CD4-positive, alpha-beta T cell treated with Interferon alpha-2 for 1 hour (primary cell): ENCODE data around the gene CEP135.
"Not testable (repeated sequence)": the region's sequence is repeated elsewhere in the genome, so short reads cannot be mapped to it uniquely, and the experiment has no call there.

ENCODE experiments used
- DNase-seq, 2 donors: peaks; one replicate each; pipeline ENCODE4 v3.0.0-alpha.2; 2020 to 2022

CEP135 gene

DNA sequence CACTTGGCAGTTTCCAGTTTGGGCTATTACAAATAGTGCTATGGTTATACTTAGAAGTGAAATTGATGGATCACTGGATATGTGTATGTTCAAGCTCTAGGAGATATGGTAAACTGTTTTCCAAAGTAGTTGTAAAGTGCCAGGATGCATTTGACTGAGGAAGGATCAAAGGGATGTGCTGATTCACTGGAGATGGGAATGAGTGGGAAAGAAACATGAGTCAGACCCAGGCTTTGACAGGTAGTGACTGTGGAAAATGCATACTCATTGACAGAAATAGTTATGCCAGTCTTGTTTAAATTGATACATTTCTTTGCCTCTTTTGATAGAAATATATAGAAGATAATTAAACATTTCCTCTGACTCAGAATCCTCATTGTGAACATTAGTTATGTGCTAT, 77.9 kb downstream of the CEP135 start:
- DNase-seq = no peak

DNA sequence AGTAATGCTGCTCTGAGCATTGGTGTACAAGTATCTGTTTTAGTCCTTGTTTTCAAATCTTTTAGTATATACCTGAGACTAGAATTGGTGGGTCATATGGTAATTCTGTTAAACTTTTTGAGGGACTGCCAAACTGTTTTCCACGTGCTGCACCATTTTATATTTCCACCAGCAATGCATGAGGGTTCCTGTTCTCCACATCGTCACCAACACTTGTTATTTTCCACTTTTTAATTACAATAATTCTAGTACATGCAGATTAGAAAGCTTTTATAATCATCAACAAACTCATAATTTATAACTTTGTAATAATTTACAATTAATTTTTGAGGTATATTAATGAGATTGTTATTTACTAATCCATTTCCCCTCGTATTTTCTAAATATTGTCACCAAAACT, 79.4 kb downstream of the CEP135 start:
- no peak for DNase-seq

DNA sequence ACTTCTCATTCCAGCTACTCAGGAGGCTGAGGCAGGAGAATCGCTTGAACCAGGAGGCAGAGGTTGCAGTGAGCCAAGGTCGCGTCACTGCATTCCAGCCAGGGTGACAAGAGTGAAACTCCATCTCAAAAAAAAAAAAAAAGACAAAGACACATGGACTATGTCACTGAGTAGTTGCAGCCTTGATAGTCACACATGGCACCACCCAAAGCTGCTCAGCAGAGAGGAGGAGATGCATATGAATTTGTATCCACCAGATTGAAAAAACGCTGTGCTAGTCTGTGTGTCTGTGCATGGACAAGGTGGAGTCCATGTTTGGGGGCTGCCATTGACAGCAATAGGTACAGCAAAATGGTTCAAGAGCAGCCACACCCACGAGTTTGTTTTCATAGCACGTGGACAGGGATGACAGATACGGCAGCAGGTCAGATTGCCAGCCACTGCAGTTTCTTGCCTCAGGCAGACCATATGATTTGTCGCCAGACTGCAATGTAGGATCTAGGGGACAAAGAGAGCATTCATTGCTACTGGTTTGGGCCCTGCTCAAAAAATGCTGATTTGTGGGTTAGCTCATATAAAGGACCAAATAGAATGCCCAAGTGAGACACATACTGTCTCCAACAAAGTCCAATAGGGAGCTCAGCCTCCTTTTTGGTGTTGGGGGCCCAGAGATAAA, 89.9 kb downstream of the CEP135 start:
- no peak for DNase-seq

DNA sequence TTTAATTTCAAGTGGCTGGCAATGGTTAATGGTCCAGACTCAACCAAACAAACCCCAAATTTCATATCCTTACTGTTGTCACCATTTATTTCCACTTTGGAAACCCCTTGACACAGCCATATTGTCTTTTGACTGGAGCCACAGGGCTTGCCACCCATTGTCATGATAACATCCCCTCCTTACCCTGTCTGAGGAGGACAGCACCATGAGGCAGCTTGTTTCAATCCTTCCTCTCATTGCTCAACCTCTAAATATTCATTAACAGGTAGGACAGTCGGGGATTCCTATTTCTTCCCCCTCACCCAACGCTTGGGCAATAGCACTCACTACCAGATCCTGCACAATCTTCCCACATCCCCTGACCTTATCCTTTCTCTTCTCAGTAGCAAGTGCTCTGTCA, 92.1 kb downstream of the CEP135 start:
- no peak for DNase-seq

DNA sequence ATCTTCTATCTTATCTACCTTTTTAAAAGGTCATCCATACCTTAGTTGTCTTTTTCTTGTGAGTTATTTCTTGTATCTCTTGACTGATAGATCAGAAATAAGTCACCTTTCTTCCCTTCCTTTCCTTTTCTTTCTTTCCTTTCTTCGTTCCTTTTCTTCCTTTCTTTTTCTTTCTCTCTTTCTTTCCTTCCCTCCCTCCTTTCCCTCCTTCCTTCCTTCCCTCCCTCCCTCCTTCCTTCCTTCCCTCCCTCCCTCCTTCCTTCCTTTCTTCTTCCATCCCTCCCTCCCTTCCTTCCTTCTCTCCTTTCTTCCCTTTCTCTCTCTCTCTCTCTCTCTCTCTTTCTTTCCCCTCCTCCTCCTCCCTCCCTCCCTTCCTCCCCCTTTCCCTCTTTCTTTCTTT, 93.5 kb downstream of the CEP135 start:
- no peak for DNase-seq

DNA sequence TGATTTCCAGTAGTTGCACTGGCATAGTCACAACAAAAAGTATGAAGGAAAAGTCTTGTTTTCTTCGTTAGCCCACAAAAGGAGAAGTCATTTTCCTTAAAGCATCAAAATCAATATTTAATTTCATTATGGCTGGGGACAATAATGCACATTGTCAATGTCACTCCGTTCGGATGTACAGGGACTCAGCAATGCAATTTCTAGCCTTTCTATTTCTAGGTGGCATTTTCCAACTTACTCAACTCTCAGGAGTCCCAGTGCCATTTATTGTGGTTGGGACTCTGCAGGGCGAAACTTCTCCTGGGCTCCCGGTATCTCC, 99.6 kb downstream of the CEP135 start:
- DNase-seq = no peak

DNA sequence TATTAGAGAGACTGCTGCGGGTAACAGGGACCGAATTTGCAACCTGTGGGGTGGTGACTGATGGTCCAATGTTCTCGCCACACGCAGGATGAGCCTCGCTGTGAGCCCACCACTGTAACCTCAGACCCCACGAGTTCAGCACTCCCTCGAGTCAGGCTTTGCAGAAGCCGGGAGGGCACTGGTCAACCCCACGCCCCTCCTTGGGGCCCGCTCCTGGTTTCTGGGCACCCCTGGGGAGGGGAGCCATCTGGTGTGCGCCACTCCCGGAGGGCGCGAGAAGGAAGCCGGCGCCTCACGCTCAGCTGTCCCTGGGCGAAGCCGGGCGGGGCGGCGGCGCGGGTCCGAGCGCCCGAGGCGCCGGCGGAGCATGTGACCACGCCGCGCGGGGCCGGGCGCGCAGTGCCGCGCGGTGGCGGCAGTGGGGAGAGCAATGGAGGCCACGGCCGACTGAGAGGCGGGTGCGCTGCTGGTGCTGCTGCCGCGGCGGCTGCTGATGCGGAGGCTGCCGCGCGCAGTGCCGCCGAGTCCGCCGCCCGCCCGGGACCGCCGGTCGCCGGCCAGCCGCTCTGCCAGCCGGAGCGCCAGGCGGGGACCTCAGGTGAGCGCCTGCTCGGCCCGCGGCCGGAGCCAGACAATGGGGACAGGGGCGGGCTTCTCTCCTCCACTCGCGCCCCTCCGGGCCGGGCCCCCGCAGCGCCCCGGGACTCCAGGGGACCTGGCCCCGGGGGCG, 100.1 kb downstream of the CEP135 start:
- peak; percentile 5 to 24 for DNase-seq

DNA sequence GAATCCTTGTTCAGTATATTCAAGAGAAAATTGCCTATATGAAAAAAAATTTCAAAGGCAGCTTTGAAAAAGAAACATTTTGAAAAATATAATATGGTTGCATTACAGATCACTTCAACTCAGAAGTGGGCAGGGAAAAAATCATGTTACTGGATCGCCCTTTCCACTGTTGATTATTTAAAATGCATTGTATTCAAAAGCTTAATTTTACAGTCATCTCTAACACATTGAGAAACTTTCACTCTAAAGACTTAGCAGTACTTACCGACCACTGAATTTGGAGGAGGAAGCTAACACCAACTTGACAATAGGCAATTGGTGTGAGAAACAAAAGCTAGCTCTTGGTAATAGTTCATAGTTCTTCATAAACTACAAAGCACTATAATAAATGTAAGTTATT, 101.9 kb downstream of the CEP135 start:
- DNase-seq = no peak

DNA sequence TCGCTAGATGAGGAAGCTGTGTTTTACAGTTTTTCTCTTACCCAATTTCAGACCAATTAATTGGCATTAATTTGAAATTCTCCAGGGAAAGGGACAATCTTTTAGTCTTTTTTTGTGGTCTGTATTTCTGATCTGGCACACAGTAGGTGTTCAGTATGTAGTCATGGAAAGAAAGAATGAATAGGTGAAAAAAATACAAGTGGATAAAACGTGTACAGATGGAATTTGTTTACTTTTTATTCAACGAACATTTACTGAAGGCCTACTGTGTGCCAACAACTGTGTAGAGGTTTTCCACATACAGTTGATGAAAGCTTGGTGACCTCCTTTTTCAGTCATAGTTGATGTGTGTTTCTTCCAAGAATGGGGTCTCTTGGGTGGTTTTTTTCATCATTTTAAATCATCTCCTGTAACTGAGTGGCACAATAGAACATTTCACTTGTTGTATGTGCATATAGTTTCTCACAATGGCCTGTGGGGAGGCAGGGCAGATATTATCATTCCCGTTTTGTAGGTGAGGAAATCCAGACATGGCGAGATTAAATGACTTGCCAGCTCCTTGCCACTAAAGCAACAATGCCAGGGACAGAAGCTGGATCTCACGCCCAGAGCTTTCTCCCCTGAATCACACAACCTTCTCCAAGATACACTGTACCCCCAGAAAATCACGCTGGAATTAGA, 102.4 kb downstream of the CEP135 start:
- DNase-seq = no peak

DNA sequence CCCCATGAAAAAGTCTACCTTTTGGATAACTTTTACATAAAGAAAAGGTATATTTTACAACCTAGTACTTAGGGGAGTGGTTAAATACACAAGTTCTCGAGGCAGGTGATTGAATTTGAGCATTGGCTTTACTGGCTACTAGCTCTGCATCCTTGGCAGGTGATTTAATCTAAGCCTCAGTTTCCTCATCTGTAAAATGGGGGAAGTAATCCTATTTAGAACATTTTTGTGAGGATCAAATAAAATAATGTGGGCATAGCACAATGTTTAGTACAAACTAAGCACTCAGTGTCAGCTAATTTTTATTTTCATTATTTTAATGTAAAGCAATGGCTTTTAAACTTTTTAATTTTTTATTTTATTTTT, 102.9 kb downstream of the CEP135 start:
- no peak for DNase-seq

DNA sequence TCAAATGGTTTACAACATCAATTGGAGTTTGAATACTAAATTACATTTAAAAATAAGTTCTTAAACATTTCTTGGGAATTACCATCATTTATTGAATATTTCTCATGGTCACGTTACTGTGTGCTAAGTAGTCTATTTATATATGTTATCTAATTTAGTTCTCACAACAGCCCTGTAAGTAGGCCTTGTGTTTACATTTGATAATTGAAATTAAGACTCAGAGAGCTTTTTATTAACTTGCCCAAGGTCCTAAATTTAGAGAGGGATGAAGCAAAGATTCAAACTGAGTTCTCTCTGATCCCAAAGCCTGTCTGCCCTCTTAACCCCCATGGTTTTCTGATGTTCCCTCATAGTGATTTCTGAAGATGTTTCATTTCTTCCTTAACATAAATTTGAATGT, 103.7 kb downstream of the CEP135 start:
- no peak for DNase-seq

DNA sequence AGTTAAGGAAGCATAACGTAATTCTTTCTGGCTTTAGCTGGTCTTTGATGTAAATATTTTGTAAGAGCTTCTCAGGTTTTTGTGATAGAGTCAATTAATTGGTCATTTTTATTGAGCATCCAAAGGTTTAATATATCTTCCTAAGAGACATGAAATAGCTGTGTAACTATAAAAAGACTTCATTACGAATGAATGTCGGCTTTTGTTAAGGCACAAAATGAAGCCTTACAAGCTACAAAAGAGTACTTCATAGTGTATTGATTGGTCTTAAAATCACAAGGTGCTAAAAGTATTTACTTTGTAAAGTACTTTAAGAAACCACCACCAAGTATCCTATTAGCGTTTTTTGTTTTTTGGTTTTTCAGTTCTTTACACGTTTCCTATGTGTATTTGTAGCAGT, 104.2 kb downstream of the CEP135 start:
- no peak for DNase-seq

DNA sequence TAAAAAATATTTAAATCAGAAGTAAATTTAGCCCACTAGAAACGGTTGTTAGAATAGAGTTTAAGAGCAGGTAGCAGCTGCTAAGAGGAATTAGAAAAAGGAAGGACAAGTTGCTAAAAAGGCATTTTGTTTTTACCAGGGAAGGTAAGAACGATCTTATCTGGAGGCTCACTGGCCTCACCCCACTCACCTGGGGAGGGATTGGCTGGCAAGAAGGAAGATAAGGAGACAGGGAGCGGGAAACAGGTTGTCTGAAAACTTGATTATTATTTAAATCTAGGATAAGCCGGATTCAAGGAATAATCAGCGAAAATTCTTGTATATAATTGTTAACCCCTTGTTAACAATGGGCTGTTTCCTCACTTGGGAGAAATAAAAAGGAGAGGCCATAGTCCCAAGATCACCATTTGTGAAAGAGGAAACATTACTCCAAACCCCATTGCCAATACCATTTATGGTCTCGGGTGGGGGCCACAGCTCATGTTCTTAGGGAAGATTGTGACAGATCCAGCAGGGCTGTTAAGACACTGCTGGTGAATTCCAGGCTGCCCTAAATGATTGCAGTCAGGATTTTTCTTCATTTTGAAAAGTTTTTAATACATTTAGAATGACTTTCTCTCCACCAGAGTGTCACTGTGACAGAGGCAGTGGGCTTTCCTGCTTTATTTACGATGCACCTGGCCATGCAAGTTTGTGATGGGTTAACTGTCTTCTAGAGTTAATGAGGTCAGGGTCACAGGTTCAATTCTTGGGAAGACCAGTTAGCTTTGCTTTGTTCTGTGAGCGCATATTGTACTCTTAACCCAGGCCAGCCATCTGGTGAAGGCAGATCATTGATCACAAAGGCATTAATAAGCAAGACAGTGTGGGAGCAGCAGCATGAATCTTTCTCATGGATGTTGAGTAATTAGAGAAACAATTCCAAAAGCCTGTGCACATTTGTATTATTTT, 106.6 kb downstream of the CEP135 start:
- DNase-seq = no peak

DNA sequence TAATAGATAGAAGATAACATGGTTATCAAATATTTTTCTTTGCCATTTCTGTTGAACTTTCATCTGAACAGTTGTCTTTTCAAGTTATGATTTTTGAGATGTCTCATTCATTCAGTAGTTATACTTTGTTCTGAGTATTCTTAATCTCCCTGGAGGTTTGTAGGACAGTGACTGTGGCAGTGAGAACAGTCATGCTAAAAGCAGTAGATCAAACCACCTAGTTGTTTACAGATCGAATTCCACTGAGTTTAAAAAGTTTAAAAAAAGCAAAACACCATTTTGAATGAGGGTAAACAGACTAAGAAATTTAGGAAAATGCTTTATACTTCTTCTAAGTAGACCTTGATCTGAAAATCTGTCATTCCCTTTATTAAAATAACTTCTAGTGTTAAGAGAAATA, 107.2 kb downstream of the CEP135 start:
- no peak for DNase-seq

DNA sequence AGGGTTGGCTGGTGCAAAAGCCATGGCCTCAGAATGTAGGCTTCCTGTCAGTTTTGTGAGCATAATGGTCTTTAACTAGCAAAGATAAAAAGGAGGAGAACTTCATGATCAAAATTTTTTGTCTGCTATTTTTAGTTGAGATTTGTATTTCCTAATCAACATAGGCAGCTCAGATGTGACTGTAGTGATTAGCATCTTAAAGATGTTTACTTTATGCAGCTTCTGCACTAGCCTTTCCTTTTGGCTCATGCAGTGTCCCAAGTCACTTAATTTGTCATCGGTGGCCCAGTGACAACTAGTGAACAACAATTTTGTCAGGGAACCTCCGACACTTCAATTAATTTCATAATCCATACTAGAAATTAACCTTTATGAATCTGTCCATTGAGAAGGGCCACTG, 109.8 kb downstream of the CEP135 start:
- DNase-seq = no peak

DNA sequence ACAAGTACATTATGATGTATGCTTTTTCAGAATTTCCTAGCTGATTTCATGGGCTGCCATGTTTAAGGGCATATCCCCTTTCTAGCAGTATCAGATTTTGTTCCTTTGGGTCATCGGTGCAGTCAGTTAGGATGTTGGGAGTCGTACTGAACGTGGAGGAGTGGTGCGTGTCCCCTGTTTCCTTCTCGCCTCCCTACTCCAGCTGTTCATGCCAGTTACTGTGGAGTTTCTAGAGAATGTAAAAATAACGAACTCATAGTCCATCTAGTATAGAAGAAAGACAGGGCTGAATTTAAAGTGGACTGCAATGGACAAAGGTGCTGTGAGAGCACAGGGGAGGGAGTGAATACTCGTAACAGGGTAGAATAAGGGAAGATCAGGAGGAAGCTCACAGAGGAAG, 111.3 kb downstream of the CEP135 start:
- DNase-seq = no peak

DNA sequence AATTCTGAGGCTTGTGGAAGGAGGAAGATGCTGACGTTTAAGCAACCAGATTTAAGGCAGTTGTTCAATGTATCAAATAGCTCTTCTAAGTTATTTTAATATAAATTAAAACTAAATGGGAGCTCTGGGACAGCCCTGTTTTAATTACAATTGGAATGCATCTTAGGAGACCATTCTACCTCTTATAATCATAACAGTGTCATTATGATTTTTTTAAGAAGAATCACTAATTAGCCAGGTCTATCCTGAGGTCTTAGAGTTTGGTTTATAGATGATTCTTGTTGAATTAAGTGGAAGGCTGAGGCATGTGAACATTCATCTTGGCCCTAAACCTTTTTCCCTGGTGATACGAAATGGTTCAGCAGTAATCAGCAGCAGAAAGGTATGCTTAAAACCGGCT, 113.4 kb downstream of the CEP135 start:
- DNase-seq = no peak

DNA sequence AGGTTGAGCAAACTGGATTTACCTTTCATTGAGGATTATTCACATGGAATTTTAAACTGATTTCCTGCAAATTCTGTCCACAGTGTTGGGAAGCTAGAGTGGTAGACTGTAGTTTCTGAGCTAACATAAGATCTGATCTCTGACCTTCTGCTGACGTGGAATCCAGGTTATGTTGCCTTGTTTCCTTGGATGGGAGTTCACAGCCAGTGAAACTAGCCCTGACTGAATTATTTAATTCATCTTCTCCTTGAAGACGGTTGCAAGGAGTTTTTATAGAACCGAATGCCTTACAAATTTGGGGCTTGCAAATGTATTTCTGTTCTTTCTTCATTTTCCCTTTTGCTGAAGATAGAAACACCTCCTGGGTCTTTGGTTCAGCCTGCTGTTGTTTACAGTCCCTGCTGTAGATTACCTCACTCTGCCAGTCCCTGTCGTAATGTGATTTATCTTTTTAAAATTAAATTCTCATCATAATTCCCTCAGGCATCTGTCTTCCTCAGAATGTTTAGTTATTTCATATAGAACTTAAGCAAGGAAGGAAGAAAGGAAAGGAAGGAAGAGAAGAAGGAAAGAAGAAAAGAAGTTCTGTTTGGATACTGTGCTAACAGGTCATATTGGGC, 113.9 kb downstream of the CEP135 start:
- DNase-seq = no peak

DNA sequence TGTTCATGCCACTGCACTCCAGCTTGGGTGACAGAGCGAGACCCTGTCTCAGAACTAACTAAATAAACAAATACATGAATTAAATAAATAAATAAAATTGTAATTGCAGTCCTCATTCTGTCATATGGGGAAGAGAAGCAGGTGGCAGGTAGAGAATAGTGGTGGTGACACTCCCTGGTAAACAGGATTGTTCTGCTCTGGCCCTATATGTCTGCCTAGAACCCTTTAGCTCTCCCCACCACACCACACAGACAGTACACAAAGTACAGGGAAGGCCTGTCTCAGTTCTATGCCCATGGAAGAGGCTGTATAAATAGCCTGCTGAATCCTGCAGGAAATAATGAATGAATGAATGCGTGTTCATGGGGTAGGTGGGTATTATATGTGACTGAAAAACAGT, 117.7 kb downstream of the CEP135 start:
- no peak for DNase-seq

DNA sequence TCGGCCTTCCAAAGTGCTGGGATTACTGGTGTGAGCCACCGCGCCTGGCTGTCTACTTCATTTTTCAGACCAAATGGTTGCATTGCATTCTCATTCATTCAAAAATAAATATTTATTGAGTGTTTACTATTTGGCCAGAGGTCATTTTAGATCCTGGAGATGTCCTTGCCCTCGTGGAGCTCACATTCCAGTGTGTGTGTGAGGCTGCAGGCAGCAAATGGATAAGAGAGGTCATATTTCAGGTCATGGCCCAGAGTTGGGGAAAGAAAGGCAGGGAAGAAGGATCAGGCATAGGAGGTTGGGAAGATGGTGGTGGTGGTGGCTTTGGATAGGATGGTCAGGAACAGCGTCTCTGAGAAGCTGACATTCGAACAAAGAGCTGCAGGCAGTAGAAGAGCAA, 119.1 kb downstream of the CEP135 start:
- DNase-seq = no peak

DNA sequence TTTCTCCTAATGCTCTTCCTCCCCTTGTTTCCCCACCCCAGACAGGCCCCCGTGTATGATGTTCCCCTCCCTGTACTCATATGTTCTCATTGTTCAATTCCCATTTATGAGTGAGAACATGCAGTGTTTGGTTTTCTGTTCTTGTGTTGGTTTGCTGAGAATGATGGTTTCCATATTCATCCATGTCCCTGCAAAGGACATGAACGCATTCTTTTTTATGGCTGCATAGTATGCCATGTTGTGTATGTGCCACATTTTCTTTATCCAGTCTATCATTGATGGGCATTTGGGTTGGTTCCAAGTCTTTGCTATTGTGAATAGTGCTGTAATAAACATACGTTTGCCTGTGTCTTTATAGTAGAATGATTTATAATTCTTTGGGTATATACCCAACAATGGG, 124.0 kb downstream of the CEP135 start:
- not testable (repeated sequence) for DNase-seq

DNA sequence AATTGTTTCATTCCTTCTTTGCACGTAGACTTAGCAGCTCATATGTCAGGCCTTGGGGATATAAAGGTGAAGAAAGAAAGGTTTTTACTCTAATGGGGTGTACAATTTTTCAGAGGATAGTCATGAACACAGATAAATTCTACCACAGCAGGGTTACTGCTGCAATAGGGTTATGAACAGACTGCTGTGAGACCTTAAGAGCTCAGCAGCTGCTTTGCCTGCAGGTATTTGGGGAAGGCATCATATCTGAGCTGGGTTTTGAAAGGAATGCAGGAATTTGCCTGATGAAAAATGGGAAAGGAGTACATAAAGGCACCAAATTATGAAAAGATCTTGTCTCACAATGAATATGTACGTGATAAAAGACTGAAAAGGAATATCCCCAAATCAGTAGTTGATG, 128.9 kb downstream of the CEP135 start:
- no peak for DNase-seq

DNA sequence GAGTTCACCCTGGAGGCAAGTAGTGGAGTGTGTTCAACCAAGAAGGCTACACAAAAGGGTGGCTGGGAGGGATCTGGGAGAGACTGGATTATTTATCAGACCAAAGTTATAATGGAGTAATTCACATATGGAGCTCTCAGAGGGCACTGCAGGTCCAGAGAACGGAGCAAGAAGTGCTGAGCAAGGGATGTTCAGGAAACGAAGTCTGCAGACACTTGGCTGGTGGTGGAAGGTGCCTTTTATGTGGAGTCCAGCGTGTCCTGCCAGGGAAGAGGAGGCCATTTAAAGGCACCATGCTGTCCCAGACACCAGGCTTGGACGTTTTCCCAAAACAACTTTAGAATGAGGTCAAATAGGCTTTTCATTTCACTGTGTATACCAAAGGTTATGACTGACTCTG, 130.1 kb downstream of the CEP135 start:
- DNase-seq = no peak
